Fibroblast of skin of abdomen (primary cell): Measurements from ENCODE around the gene CELF4.

Experiments
- DNase-seq: peaks from one replicate; pipeline ENCODE4 v3.0.0-alpha.2; 2013

CELF4 gene

GRCh38 chr18:37435996-37436395 is 129.6 kb downstream of the CELF4 start:
- DNase-seq = no peak

GRCh38 chr18:37435150-37435867 is 130.3 kb downstream of the CELF4 start:
- no peak for DNase-seq

GRCh38 chr18:37434161-37434860 is 131.3 kb downstream of the CELF4 start:
- DNase-seq = no peak

GRCh38 chr18:37432436-37433195 is 133.0 kb downstream of the CELF4 start:
- no peak for DNase-seq

GRCh38 chr18:37430357-37431076 is 135.1 kb downstream of the CELF4 start:
- DNase-seq = no peak

GRCh38 chr18:37429791-37430190 is 135.8 kb downstream of the CELF4 start:
- DNase-seq = no peak

- no peak for DNase-seq
Measured at GRCh38 chr18:37428288-37428974, 137.2 kb downstream of the CELF4 start.

GRCh38 chr18:37426586-37426985 is 139.0 kb downstream of the CELF4 start:
- no peak for DNase-seq

- no peak for DNase-seq
Measured at GRCh38 chr18:37425222-37425621, 140.4 kb downstream of the CELF4 start.

GRCh38 chr18:37424507-37424906 is 141.1 kb downstream of the CELF4 start:
- DNase-seq = no peak

GRCh38 chr18:37422596-37422995 is 143.0 kb downstream of the CELF4 start:
- no peak for DNase-seq

GRCh38 chr18:37422116-37422515 is 143.5 kb downstream of the CELF4 start:
- DNase-seq = no peak

GRCh38 chr18:37421341-37422077 is 144.1 kb downstream of the CELF4 start:
- no peak for DNase-seq

- DNase-seq = no peak
Measured at GRCh38 chr18:37420315-37420880, 145.2 kb downstream of the CELF4 start.

GRCh38 chr18:37419866-37420265 is 145.7 kb downstream of the CELF4 start:
- no peak for DNase-seq

GRCh38 chr18:37419315-37419714 is 146.3 kb downstream of the CELF4 start:
- peak; percentile 56 for DNase-seq

GRCh38 chr18:37414816-37415215 is 150.8 kb downstream of the CELF4 start:
- no peak for DNase-seq

GRCh38 chr18:37412829-37413228 is 152.8 kb downstream of the CELF4 start:
- no peak for DNase-seq

GRCh38 chr18:37412333-37412732 is 153.3 kb downstream of the CELF4 start:
- no peak for DNase-seq

- no peak for DNase-seq
Measured at GRCh38 chr18:37409878-37410277, 155.7 kb downstream of the CELF4 start.

- DNase-seq = no peak
Measured at GRCh38 chr18:37408676-37409265, 156.8 kb downstream of the CELF4 start.
